Stimulated activated naive CD8-positive, alpha-beta T cell treated with anti-CD3 and anti-CD28 coated beads, Interleukin-15, Interleukin-2, amounts not matched to agents 100 ng/mL and 50 ng/mL, for 24 hours (primary cell): Measurements from ENCODE around the gene GRK5.

Source experiments
- H3K27ac Mint-ChIP-seq: one replicate; pipeline ENCODE4 v1.8.0; 2021; ENCODE audit warnings: mild to moderate bottlenecking, mixed read lengths
- H3K27me3 Mint-ChIP-seq: one replicate; pipeline ENCODE4 v1.8.0; 2021; ENCODE audit warnings: mixed read lengths
- H3K36me3 Mint-ChIP-seq: one replicate; pipeline ENCODE4 v1.8.0; 2021; ENCODE audit warnings: low read depth, mixed read lengths
- H3K4me1 Mint-ChIP-seq: one replicate; pipeline ENCODE4 v1.8.0; 2021; ENCODE audit warnings: low read depth, mixed read lengths
- H3K4me3 Mint-ChIP-seq: one replicate; pipeline ENCODE4 v1.8.0; 2021; ENCODE audit warnings: mild to moderate bottlenecking, mixed read lengths
- H3K9me3 Mint-ChIP-seq: one replicate; pipeline ENCODE4 v1.8.0; 2021; ENCODE audit warnings: mixed read lengths

Gene GRK5

DNA sequence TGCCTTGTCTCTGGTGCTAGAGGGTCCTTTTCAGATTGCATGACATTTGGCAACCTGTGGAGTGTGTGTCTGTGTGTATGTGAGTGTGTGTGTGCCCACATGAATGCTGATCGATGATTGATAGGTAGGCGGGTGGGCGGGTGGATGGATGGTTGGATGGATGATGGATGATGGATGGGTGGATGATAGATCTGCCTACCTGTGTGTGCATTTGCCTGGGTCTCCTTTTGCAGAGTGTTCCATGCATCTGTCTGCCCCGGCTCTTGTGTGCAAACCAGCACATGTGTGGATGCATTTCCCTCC is 235.3 kb downstream of the GRK5 start:
- Mint-ChIP-seq H3K27ac (no peak overlapping the region), H3K4me3 (no peak overlapping the region), H3K9me3 (no peaks in the 10 kb centered on the region), H3K27me3 (no peaks in the 10 kb centered on the region), H3K4me1 (no peaks in the 10 kb centered on the region), H3K36me3 (no peaks in the 10 kb centered on the region)

DNA sequence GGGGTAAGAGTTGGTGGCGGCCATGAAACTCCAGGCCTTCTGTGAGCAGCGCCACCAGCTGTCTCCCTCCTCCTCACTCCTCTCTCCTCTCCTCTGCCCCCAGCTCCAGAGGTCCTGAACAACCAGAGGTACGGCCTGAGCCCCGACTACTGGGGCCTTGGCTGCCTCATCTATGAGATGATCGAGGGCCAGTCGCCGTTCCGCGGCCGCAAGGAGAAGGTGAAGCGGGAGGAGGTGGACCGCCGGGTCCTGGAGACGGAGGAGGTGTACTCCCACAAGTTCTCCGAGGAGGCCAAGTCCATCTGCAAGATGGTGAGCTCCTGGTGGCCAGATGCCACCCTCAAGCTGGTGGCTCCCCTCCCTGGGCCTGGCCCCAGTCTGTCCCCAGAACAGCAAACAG is 236.1 kb downstream of the GRK5 start:
- H3K27ac Mint-ChIP-seq: no peak overlapping the region

DNA sequence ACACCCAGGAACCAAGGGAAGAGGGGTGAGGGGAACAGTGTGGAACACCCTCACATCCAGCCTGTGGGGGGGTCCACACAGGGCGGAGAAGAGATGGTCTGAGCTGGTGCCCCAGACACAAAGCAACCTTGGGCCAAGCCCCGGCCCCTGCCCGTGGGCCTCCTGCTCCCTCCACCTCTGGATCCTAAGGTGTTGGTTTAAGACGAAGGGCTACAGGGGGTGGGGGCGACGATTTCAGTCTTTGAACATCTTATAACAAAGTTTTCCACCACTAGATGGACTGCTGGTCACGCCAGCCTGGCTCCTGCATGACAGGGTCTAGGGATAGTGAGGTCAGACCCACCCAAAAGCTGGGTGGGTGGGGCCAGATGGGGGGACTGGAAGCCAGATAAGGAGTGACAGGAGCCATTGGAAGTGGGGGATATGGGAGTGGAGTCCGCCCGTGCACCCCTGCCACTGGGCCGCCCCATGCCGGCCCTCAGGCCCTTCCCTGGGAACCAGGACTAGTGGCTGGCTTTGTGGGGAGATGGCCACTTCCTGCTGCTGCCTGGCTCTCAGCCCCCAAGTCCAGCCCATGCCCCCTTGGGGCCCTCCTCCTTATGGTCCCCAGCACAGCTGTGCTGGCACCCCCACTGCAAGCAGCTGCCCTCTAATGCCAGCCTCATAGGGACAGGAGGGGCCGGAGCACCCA is 236.7 kb downstream of the GRK5 start:
- H3K27ac Mint-ChIP-seq: no peak overlapping the region
- no peaks in the 10 kb centered on the region for H3K9me3 Mint-ChIP-seq
- no peak overlapping the region for H3K4me3 Mint-ChIP-seq
- H3K36me3 Mint-ChIP-seq: no peaks in the 10 kb centered on the region
- H3K27me3 Mint-ChIP-seq: no peaks in the 10 kb centered on the region
- no peaks in the 10 kb centered on the region for H3K4me1 Mint-ChIP-seq

More for the DNA sequence above, 236.1 kb downstream of the GRK5 start:
- H3K27me3 Mint-ChIP-seq: no peaks in the 10 kb centered on the region
- H3K4me1 Mint-ChIP-seq: no peaks in the 10 kb centered on the region
- no peaks in the 10 kb centered on the region for H3K36me3 Mint-ChIP-seq
- no peak overlapping the region for H3K4me3 Mint-ChIP-seq
- H3K9me3 Mint-ChIP-seq: no peaks in the 10 kb centered on the region

DNA sequence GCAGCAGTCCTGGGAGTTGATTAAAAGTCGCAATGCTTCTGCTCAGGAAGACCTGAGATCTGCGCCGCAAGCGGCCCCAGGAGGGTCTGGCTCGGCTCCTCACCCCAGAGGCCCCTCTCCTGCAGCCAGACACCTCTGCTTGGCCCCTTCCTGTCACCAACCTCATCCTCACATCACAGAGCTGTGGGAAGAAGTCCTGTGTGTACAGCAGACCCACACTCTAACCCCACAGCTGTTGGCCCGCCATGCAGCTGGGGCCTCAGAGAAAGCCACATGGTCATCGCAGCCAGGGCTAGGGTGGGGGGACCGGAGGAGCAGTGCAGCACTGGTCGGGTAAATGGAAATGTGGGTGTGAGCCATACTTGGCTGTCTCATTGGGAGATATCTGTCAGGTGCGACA is 237.5 kb downstream of the GRK5 start:
- Mint-ChIP-seq H3K27me3 (no peaks in the 10 kb centered on the region), H3K27ac (no peak overlapping the region), H3K4me3 (no peak overlapping the region), H3K9me3 (no peaks in the 10 kb centered on the region), H3K4me1 (no peaks in the 10 kb centered on the region), H3K36me3 (no peaks in the 10 kb centered on the region)

DNA sequence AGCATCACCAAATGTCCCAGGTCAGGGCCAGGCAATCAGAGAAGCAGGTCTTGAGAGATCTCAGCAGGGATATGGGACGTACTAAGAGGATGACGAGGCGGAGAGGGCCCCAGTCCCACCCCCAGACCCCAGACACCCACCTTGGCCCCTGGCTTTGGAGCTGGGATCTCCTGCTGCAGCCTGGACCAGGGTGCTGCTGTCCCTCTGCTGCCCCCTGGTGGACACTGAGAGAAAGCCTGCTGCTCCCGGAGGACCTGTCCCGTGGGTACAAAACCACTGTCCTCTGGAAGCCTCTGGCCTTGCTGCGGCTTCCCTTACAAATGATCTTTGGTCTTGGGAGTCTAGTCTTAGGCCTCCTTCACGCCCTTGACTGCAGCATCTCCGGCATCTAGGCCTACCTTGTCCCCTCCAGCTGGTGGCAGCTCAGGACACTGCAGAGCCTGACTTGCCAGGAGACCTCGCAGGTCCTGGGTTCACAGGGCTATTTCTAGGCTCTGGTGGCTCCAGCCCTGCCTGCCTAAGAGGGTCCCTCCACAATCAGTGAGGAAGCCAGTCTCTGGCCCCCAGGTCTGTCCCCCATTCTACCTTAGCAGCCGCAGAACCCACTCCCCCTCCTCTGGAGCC is 238.1 kb downstream of the GRK5 start:
- Mint-ChIP-seq H3K4me3 (no peak overlapping the region), H3K9me3 (no peaks in the 10 kb centered on the region), H3K27me3 (no peaks in the 10 kb centered on the region), H3K27ac (no peak overlapping the region), H3K36me3 (no peaks in the 10 kb centered on the region), H3K4me1 (no peaks in the 10 kb centered on the region)

DNA sequence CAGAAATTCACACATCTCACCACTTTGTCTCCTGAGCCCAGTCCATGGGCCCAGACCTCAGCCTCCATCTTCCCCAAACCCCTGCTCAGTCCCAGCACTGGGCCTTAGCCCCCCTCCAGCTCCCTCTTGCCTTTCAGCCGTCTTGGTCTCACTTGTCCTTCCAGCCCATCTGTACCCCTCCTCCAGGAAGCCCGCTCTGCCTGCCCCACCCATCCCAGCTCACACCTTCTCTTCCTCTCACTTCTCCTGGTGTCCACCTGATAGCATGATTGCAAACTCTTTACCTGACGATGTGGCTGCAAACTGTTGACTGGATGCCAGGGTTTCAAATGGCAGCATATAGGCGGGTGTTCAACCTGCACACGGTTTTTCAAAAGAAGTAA is 238.6 kb downstream of the GRK5 start:
- H3K9me3 Mint-ChIP-seq: no peaks in the 10 kb centered on the region
- H3K36me3 Mint-ChIP-seq: no peaks in the 10 kb centered on the region
- H3K27ac Mint-ChIP-seq: peak overlapping the region; percentile 31
- H3K4me1 Mint-ChIP-seq: no peaks in the 10 kb centered on the region
- no peak overlapping the region for H3K4me3 Mint-ChIP-seq
- no peaks in the 10 kb centered on the region for H3K27me3 Mint-ChIP-seq

DNA sequence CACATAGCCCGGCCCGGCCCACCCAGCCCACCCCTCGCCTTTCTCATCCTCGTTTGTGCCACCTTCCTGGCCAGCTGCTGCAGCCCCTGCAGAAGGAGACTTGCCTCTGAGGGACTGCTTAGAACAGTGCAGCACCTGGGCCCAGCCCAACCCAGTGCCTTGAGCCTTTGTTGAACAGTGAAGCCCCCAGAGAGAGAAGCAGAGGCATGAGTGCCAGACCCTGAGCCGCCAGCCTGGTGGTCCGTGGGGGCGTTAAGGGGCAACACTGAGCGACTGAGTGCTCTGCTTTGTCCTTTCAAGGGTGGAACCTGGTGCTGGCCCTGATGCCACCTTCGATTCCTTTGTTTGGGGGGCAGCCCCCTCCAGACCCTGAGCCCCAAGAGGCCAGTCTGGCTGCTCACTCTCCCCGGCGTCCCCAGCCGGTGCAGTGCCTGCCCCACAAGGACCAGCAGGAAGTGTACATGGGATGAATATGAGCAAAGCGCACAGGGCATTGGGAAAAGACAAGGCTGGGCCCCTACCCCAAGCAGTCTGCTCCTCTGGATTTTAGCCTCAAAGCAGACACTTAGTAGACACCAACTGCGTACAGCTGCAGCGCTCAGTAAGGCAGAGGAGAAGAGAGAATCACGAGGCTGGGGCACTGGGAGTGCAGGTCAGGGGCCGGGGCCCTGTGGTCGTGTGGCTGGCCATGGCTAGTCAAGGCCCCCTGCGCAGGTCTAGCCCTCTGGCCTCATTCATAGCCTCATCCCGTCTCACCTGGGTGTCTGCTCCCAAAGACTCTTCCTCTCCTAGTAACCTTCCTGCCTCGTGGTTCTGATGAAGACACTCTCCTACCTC is 239.3 kb downstream of the GRK5 start:
- H3K4me3 Mint-ChIP-seq: no peak overlapping the region
- no peaks in the 10 kb centered on the region for H3K36me3 Mint-ChIP-seq
- no peaks in the 10 kb centered on the region for H3K9me3 Mint-ChIP-seq
- no peaks in the 10 kb centered on the region for H3K27me3 Mint-ChIP-seq
- no peak overlapping the region for H3K27ac Mint-ChIP-seq
- no peaks in the 10 kb centered on the region for H3K4me1 Mint-ChIP-seq

DNA sequence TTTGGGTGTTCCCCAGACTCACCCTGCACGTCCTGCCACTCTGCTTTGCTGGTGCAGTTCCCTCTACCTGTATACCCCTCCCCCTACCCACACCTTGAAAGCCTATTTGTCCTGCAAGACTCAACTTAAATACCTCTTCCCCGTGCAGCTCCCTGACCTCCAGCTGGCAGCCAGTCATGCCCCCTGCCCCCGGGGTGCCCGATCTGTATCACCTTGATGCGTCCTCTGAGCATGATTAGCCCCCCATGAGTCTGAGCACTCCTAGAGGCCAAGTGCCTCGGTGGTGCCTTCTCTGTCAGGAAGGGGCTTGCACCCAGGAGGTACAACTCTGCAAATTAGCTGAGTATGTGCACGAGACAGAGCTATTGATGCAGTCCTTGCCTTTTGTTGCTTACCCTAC is 240.1 kb downstream of the GRK5 start:
- no peaks in the 10 kb centered on the region for H3K4me1 Mint-ChIP-seq
- H3K9me3 Mint-ChIP-seq: no peaks in the 10 kb centered on the region
- no peak overlapping the region for H3K4me3 Mint-ChIP-seq
- no peaks in the 10 kb centered on the region for H3K27me3 Mint-ChIP-seq
- no peaks in the 10 kb centered on the region for H3K36me3 Mint-ChIP-seq
- H3K27ac Mint-ChIP-seq: no peak overlapping the region

DNA sequence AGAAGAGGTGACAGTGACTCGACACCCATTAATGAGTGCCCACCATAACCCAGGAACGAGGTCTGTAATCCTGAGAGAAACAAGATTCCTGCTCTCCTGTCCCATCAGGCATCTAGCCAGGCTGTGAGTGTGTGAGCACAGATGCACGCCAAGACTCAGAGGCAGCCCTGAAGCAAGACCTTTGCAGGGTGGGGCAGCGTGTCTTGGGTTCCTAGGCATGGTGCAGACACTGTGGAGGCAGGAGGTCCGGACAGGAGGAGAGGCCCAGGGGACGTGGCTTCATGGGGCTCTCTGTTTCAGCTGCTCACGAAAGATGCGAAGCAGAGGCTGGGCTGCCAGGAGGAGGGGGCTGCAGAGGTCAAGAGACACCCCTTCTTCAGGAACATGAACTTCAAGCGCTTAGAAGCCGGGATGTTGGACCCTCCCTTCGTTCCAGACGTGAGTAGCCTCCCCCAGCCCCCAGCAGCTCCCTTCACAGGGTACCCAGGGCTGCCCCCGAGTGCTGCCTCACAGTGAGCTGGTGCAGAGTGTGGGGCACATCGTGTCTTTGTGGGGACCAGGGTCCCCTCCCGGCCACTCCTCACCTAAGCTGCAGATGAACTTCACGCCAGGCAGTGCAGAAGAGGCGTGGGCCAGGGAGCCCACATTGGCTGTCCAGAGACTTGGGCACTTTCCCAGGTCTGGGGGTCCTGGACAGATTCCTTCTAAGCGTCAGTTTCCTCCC is 240.6 kb downstream of the GRK5 start:
- H3K9me3 Mint-ChIP-seq: no peaks in the 10 kb centered on the region
- no peak overlapping the region for H3K4me3 Mint-ChIP-seq
- no peaks in the 10 kb centered on the region for H3K36me3 Mint-ChIP-seq
- H3K4me1 Mint-ChIP-seq: no peaks in the 10 kb centered on the region
- H3K27me3 Mint-ChIP-seq: no peaks in the 10 kb centered on the region
- H3K27ac Mint-ChIP-seq: no peak overlapping the region

DNA sequence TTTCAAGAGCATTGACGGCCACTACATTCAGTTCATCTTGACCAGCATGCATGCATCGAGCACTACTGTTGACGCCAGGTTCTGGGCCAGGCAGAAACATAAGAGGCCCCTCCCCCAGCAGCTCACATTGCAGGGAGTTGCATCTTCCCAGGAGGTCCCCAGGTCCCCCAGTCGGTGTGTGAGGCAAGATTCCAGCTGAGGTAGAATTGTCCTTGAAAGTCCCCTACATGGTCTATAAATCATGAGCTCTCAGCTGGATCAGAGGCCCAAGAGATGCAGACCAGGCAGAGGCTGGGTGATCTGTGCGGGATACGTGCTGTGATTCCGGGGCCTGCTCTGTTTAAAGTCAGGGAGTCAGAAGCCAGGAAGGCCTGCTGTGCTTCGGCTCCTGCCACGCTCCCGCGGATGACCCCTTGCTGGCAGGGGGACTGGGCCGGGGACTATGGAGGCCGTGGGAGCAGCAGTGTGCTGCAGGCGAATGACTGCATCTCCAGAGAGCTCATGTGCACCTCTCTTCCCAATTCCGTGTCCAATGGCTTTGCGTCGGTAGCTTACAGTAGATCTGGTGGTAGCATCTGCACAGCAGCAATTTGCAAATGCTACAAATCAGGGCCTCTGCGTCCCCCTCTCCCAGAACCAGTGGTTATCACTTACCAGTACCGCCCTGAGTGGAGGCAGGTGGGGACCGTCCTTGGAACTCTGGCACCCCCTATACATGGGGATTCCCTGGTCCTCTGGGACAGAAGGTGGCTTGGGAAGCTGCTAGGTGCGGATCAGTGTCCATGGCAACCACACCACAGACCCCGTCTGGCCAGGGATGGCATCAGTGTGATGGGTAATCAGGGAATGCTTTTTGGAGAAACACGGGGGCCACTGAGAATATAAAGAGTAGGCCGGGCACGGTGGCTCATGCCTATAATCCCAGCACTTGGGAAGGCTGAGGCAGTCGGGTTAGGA is 241.5 kb downstream of the GRK5 start:
- H3K4me1 Mint-ChIP-seq: no peaks in the 10 kb centered on the region
- no peaks in the 10 kb centered on the region for H3K27me3 Mint-ChIP-seq
- H3K27ac Mint-ChIP-seq: no peak overlapping the region
- no peak overlapping the region for H3K4me3 Mint-ChIP-seq
- H3K36me3 Mint-ChIP-seq: no peaks in the 10 kb centered on the region
- no peaks in the 10 kb centered on the region for H3K9me3 Mint-ChIP-seq

DNA sequence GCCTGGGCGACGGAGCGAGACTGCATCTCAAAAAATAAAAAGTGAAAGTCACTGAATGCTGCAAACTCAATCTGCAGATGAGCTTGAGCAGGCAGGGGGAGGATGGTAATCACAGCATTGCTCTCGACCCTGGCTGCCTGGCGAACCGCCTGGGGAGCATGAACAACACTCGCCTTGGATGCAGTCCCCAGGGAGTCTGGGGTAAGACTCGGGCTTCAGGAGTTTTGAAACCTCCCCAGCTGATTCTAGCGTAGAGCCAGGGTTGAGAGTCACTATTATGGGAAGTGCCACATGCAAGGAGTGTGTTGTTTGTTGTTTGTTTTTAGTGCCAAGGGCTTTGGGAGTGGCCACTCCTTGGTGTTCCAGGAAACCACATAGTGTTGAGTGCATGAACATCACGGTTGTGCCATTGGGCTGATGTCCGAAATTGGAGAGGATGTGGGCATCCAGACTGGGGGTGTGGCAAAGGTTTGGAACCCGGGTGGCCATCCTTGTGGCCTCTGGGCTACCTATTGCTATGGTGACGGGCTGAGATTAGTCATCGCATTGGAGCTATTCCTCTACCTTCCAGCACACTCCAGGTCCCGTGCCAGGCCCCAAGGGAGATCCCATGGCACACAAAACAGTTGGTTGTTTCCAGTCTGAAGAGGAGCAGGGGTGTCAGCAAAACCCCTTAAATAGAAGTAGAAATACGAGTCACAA is 242.5 kb downstream of the GRK5 start:
- no peaks in the 10 kb centered on the region for H3K9me3 Mint-ChIP-seq
- no peak overlapping the region for H3K4me3 Mint-ChIP-seq
- no peak overlapping the region for H3K27ac Mint-ChIP-seq
- H3K27me3 Mint-ChIP-seq: no peaks in the 10 kb centered on the region
- no peaks in the 10 kb centered on the region for H3K4me1 Mint-ChIP-seq
- H3K36me3 Mint-ChIP-seq: no peaks in the 10 kb centered on the region

DNA sequence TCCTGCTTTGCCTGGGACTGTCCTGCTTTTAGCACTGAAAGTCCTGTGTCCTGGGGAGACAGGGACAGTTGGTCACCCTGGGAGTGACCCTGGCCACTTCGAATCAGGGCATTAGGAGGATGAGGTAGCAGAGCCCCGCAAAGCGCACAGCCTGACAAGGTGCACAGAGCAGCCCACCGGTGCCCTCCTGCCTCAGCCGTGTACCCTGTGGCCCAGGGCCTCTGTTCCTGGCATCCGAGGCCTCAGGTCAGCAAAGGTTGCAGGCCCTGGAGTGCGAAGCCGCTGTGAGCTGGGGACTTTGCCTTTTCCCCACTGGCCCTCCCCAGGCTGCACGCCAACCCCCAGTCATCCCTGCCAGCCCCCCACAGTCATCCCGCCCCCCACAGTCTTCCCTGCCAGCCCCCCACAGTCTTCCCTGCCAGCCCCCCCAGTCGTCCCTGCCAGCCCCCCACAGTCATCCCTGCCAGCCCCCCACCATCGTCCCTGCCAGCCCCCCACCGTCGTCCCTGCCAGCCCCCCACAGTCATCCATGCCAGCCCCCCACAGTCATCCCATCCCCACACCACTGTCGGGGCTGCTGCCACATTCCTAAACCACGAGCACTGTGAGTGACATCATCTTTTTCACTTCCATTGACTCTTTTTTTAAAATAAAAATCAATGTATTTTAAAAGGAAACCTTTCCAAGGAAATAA is 243.4 kb downstream of the GRK5 start:
- no peak overlapping the region for H3K4me3 Mint-ChIP-seq
- no peaks in the 10 kb centered on the region for H3K36me3 Mint-ChIP-seq
- no peaks in the 10 kb centered on the region for H3K27me3 Mint-ChIP-seq
- H3K27ac Mint-ChIP-seq: no peak overlapping the region
- peaks cover 5% of the 10 kb centered on the region for H3K4me1 Mint-ChIP-seq
- no peaks in the 10 kb centered on the region for H3K9me3 Mint-ChIP-seq

DNA sequence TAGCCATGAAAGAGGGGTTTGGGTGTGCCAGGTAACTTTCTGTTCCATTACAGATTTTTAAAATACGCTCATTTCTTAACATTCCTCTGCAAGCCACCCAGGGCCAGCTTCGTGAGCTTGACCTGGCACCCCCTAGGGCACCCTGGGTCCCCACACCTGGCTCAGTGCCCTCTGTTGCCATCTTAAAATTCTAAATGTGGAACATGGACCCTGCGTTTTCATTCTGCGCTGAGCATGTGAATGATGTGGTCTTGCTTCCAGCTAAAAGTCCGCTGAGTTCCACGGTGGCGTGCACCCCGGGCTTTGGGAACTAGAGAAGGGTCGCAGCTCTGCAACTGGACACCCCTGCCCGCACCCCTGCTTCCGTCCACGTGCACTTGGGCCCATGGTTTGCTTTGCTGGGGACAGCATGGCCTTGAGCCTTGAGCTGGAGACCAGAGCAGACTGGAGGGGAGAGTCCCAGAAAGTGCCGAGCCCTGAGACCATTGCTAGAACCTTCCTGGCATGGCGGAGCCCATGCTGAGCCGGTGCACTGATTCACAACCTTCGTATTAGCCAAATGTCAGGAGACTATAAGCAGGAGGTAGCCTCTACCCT is 244.0 kb downstream of the GRK5 start:
- Mint-ChIP-seq H3K36me3 (no peaks in the 10 kb centered on the region), H3K9me3 (no peaks in the 10 kb centered on the region), H3K27ac (no peak overlapping the region), H3K4me1 (peaks cover 6% of the 10 kb centered on the region), H3K27me3 (no peaks in the 10 kb centered on the region), H3K4me3 (no peak overlapping the region)
